Urinary bladder (tissue), 4 donors: ENCODE data around the gene MBP. TPM values are rescaled to one million over a fixed set of nuclear protein-coding genes. Genes with fewer than 3 reads are reported as not detected.

ENCODE experiments used
- DNase-seq: peaks from one replicate; pipeline ENCODE4 v3.0.0-alpha.2; 2015; ENCODE audit errors: extremely low spot score
- H3K27ac ChIP-seq: one replicate; pipeline ENCODE4 v1.5.1; 2013; ENCODE audit warnings: low read depth, mild to moderate bottlenecking, moderate library complexity
- H3K36me3 ChIP-seq: one replicate; pipeline ENCODE4 v1.6.1; 2013; ENCODE audit warnings: mild to moderate bottlenecking, moderate library complexity; ENCODE audit not compliant: insufficient read depth
- H3K4me1 ChIP-seq: one replicate; pipeline ENCODE4 v1.6.1; 2013; ENCODE audit warnings: mild to moderate bottlenecking, moderate library complexity; ENCODE audit not compliant: insufficient read depth
- H3K4me3 ChIP-seq: one replicate; pipeline ENCODE4 v1.5.1; 2013; ENCODE audit warnings: low read depth, low read length
- WGBS: extraction: QIAGEN DNeasy Blood & Tissue Kit; methylation state at CpG from one replicate; pipeline ENCODE4 v1.1.7; 2013; 5-methylcytosine and 5-hydroxymethylcytosine counted together
- polyA plus RNA-seq: library from polyadenylated mRNA; stranded (reverse); fragments of 200-250 nt; gene quantifications from one replicate; pipeline ENCODE4 v1.2.3, GENCODE V29; 2013
- total RNA-seq: library from RNA; depleted of rRNA; stranded (reverse); fragments of >200 nt; gene quantifications from one replicate; pipeline ENCODE4 v1.2.3, GENCODE V29; 2014
- donor health status: healthy with polysubstance abuse.
- donor health status: healthy.

MBP gene
- total and polyA plus RNA-seq, 2 donors: 9.6 to 24.4 TPM

DNA sequence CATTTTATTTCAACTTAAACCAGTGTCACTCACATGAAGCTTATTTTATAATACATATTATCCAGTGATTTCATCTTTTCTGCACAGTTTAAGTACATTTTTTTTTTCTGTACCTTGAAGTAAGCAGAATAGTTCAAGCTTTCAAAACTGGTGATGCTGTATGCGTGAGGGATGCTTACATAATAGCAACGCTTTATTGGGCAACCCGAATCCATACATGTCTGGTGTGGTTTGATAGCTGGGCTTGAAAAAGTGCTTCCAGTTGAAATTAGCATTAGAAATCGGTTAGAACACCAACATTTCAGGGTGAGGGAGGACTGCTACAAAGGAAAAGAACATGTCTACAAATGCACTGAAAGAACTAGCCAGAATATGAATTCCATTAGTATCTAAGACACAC, 117.4 kb downstream of the MBP start:
- Histone ChIP-seq H3K4me3 (no peak overlapping the region), H3K4me1 (no peaks in the 10 kb centered on the region), H3K27ac (no peak overlapping the region), H3K36me3 (no peaks in the 10 kb centered on the region)
- whole genome bisulfite sequencing: 64% methylated on average over 4 of the region's 4 CpGs
- no peak for DNase-seq

DNA sequence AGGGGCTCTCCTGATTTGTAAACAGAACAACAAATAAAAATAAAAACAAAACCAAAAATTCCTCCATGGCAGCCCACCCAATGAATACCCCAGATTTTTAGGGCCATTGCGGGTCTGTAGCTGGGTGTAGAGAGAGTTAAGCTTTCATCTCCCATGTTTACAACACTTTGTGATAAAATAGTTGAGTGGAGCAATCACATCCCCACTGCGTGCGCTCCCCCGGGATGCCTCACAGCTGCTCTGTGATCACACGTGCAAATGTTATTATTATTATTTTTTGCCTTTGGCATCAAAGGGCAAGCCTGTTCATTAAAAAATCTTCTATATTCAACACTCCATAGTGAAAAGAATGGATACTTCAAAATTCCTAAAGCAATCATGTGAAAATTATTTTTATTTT, 118.0 kb downstream of the MBP start:
- WGBS: 51% methylated on average over 5 of the region's 5 CpGs
- no peak for DNase-seq
- Histone ChIP-seq H3K4me3 (no peak overlapping the region), H3K4me1 (no peaks in the 10 kb centered on the region), H3K27ac (no peak overlapping the region), H3K36me3 (no peaks in the 10 kb centered on the region)

DNA sequence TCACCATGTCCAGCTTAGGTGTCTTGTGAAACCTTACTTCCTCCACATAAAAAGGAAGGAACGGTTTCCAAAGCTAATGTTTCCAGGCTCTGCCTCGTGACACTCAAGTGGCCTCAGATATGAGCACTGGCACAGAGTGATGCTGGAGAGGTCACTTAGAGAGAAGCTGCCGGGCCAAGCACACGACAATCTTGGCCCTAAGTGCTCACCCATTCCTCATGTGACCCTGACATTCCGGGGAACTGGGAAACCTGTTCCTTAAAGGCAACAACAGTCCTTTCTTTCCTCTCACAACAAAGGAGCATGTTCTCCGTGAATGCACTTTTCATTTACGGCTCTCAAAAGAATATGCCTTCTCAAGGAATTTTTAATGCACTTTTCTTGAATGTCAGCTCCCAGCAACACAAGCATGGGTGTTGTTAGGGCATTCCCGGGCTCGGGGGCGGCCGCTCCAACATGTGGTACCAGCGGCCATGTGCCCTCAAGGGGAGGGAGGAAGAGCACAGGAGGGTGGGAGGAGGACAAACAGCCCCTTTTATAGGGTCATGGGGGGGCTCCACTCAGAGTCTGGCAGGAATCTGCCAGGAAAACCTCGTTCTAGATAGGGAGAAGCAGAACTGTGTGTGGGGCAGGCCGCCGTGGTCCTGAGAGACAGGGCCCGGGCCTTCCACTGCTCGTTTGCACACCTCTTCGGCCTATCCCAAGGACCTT, 118.6 kb downstream of the MBP start:
- Histone ChIP-seq H3K4me1 (no peaks in the 10 kb centered on the region), H3K4me3 (no peak overlapping the region), H3K36me3 (no peaks in the 10 kb centered on the region), H3K27ac (no peak overlapping the region)
- WGBS: 58% methylated on average over 18 of the region's 18 CpGs
- no peak for DNase-seq

DNA sequence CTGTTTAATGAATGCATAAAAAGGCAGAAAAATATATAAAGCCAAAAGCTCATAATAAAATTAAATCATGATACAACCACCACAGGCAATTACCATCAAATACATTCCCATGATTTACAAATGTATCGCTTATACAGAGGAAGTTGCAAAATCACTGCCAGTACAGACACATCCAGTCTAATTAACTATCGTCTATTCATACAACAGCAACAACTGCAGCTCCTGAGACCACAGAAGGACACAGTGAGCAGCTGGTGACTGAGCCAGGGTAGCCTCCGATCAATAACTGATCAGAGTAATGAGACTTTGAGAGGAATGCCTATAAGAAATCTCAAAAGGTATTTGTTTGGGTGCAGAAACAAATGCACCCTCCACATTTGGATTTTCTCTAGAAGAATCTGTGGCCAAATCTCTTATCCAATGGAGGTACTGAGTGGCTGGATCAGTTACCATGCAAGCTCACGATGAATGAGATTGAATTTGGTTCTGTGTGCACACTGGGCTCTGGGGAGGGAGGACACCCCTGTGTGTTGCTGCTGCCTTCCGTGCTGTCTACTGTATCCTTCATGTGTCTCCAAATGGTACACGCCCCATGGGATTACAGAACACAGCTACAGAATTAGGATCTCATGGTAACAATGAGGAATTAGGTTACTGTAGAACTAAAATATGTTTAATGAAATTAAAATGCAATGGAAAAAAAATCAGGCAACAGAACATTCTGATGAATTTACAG, 119.6 kb downstream of the MBP start:
- Histone ChIP-seq H3K27ac (no peak overlapping the region), H3K4me3 (no peak overlapping the region), H3K36me3 (no peaks in the 10 kb centered on the region), H3K4me1 (no peaks in the 10 kb centered on the region)
- WGBS: 81% methylated on average over 6 of the region's 6 CpGs
- no peak for DNase-seq

DNA sequence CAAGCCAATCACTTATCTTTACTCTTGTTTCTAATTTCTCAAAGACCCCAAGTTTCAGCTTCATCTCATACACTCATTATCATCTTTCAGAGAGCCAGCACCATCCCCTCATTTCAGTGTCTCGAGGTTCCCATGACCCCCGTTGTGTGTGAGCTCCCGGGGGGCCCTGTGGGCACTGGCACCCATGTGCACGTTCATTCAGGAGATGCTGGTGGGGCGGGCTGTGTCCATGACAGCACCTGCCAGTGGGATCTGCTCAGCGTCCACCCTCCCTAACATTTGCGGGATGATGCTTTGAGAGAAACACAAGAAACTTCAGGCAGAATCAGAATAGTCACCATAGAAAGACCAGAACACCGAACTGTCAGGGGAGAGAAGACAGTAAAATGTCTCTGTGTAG, 120.5 kb downstream of the MBP start:
- Histone ChIP-seq H3K27ac (no peak overlapping the region), H3K4me1 (no peaks in the 10 kb centered on the region), H3K36me3 (no peaks in the 10 kb centered on the region), H3K4me3 (no peak overlapping the region)
- 85% methylated on average over 8 of the region's 8 CpGs for WGBS
- no peak for DNase-seq

DNA sequence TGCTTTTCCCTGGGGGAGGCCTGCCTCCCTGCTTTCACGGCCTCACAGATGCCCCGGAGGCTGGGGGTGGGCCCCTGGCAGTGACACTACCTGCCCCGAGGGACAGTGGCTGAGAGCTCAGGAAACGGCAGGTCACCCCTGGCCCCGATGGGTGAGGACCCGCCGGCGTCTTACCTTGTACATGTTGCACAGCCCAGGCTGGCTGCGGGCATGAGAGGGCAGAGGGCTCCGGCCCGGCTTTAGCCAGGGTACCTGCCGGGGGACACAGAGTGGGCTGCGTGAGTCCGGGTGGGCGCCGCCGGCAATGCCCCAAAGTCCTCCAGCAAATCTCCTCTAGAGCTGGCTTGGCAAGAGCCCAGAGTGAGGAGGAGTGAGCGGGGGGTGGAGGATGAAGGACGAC, 122.9 kb downstream of the MBP start:
- WGBS: 90% methylated on average over 19 of the region's 19 CpGs
- H3K4me1 ChIP-seq: no peaks in the 10 kb centered on the region
- no peak for DNase-seq

DNA sequence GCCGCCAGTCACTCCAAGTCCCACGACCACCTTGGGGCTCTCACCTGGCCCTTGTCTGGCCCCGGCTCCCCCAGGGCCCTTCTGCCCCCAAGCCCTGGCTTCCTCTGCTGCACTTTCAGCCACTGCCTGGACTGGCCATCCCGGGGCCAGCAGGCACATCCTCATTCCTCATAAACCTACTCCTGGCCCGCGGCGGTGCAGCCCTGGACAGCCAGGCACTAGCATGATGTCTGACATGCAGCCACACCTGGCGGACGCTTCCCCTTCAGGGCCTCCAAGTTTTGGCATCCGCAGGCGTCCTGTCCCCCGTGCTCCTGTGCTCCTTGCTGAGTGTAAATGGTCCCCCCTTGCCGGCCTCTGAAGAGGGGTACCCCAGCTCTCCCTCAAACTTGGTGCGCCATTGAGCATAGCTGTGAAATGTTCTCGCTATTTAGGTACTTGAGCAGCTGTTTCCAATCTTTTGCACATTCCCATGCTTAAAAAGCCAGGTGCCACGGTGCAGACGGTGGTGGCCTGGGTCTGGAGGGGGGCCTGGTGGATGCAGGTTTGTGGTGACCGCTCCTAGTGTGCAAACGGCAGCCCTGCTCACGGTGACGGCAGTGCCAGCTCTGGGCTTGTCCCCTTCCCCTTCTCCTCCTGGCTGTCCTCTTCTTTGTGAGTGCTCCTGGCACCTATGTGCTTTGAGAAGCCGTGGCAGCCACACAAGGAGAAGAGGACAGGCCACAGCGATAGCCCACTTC, 123.8 kb downstream of the MBP start:
- Histone ChIP-seq H3K27ac (no peak overlapping the region), H3K4me1 (no peaks in the 10 kb centered on the region), H3K4me3 (no peak overlapping the region), H3K36me3 (no peaks in the 10 kb centered on the region)
- DNase-seq: no peak
- 79% methylated on average over 23 of the region's 23 CpGs for WGBS

More for the DNA sequence above, 122.9 kb downstream of the MBP start:
- Histone ChIP-seq H3K4me3 (no peak overlapping the region), H3K27ac (no peak overlapping the region), H3K36me3 (no peaks in the 10 kb centered on the region)

DNA sequence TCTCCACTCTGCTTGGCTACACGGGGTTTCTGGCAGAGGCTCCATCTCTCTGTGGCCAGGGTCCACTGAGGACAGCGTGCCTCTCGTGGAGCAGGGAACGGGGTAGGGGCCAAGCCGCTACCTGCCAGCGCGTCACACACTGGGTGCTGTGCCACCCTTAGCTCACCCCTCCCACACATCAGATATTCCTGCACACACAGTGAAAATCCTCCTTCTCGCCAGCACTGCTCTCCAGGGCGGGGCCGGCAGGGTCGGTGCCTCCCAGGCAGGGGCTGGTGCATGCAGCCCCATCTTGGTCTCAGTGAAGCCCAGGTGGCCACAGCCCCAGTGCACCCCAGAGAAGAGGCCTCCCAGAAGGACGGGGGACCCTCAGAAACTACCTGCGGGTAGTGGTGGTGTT, 124.6 kb downstream of the MBP start:
- Histone ChIP-seq H3K4me1 (no peaks in the 10 kb centered on the region), H3K27ac (no peak overlapping the region), H3K36me3 (no peaks in the 10 kb centered on the region), H3K4me3 (no peak overlapping the region)
- DNase-seq: no peak
- WGBS: 88% methylated on average over 13 of the region's 13 CpGs

DNA sequence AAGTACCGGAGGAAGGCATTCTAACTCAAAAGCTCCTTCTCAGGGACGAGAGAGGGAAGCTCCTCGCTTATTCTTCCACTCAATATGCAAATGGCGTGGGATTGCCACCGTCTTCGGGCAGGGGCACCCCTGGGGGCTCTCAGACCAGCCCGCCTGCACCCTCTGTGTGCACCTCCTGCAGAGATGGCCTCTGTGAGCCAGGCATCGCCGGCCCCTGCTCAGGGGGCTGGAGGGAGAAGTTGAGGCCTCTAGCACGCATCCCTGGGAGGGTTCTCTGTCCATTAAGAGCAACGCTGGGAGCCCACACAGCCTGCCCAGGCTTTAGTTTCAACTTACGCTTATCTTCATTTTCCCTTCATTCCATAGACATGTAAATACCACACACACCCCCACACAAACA, 125.3 kb downstream of the MBP start:
- no peaks in the 10 kb centered on the region for H3K36me3 ChIP-seq
- WGBS: 68% methylated on average over 12 of the region's 12 CpGs
- no peaks in the 10 kb centered on the region for H3K4me1 ChIP-seq
- no peak overlapping the region for H3K4me3 ChIP-seq
- no peak overlapping the region for H3K27ac ChIP-seq
- DNase-seq: no peak

DNA sequence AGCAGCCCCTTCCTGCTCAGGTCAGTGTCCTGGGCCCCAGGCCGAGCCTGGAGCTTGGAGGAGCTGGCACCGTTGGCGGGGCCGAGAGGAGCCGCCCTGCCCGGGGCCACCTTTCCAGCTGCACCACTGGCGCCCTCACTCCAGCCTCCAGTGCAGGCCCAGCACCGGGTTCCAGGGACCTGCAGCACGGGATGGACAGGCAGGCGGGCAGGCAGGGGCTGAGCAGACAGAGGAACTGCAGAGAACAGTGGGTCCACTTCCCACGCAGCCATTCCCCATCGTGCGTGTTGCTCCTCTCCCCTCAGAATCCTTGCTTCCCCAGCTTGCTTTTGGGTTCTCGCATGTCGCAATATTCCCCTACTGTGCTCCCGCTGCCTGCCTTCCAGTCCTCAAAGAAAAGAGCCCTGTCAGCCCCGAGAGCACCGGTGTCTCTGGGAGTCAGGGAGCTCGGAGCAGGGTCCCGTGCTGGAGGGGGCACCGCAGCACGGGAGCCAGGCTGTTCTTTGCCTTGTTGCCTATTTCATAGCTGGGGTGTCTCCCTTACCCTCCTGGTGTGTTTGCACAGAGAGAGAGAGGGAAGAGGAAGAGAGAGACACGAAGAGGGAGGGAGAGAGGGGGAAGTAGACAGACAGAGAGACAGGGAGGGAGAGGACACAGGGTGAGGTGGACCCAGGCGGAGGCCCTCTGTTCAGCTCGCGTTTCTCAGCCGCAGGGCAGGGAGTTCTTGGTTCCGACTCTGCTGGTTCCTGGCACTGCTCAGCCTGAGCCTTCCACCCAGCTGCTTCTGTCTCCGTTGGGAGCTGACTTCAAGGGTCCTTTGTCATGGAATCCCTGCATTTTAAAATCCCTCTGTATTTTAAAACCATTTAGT, 126.0 kb downstream of the MBP start:
- H3K4me1 ChIP-seq: no peaks in the 10 kb centered on the region
- whole genome bisulfite sequencing: 75% methylated on average over 29 of the region's 29 CpGs
- H3K27ac ChIP-seq: no peak overlapping the region
- no peaks in the 10 kb centered on the region for H3K36me3 ChIP-seq
- DNase-seq: no peak
- no peak overlapping the region for H3K4me3 ChIP-seq

DNA sequence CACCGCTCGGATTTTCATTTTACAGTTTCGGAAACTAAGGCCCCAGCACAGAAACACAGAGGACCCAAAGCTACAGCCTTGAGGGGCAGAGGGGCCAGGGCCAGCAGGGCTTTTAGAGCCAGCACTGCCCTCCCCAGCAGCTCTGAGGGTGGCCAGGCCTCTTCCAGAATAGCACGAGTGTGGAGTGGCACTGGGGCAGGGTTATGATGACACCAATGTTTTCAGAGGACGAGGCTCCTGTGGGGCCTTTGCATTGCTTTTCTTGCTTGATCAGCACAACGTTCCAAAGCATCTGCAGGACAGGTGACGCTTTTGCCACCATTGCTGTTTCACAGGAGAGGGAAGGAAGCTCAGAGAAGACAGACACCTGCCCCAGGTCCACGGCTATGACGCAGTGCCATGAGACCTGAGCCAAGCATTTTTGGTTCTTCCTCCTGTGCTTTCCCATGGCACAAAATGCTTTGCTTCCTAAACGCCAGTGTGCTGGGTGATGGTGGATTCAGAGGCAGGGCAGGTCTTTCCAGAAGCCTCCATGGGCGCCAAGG, 126.9 kb downstream of the MBP start:
- no peak overlapping the region for H3K27ac ChIP-seq
- no peak for DNase-seq
- H3K4me3 ChIP-seq: no peak overlapping the region
- WGBS: 85% methylated on average over 11 of the region's 11 CpGs
- H3K36me3 ChIP-seq: no peaks in the 10 kb centered on the region
- no peaks in the 10 kb centered on the region for H3K4me1 ChIP-seq

DNA sequence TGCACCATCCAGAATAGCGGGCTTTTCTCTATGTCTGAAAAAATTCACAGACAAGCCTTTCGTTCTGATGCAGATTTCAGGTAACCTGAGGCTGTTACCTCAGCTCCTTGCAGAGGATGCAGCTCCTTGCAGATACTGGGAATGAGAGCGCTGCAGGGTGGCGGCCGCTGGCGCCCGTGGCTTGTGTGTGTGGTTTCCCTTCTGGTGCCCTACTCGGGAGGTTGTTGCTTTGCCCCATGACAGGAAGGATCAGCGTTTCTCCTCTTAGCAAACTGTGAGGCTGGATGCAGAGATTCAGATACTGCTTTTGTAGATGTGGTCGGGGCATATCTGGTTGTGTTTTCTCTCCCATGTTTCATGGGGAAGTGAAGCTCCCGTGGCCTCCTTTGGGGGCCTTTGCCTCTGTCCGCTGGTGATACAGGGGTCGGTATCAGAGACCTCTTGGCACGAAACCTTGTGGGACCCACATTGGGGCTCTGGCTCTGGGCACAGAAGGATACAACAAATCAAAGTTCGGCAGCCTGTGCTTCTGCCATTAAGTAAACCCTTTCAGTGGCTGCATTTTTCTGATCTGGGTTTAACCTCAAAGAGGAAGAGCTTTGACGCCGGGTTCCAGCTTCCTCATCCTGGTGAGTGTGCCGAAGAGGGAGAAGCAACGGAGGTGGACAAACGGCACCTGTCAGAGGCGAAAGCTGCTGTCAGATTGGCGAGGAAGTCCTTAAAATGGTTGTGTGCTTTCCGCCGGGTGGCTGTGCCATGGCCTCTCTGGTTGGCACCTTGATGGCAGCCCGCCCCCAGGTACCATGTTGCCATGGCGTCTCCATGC, 127.8 kb downstream of the MBP start:
- no peak for DNase-seq
- H3K27ac ChIP-seq: no peak overlapping the region
- H3K36me3 ChIP-seq: no peaks in the 10 kb centered on the region
- WGBS: 82% methylated on average over 26 of the region's 26 CpGs
- H3K4me1 ChIP-seq: no peaks in the 10 kb centered on the region
- H3K4me3 ChIP-seq: no peak overlapping the region
